OCI-LY1 (cell line): ENCODE data around the gene C5orf52.
"Not testable (repeated sequence)": the region's sequence is repeated elsewhere in the genome, so short reads cannot be mapped to it uniquely, and the experiment has no call there.

ENCODE experiments used
- H2AFZ ChIP-seq: fragments of 200-600 bp; sonication (generic), shearing (Covaris generic); 2 replicates; pipeline ENCODE4 v1.6.0; 2014; ENCODE audit warnings: antibody characterized with exemption, mild to moderate bottlenecking, low read length
- H3F3A ChIP-seq: fragments of 200-600 bp; sonication (generic), shearing (Covaris generic); 2 replicates; pipeline ENCODE4 v1.6.0; 2014; ENCODE audit warnings: mild to moderate bottlenecking, antibody characterized with exemption, low read length, moderate library complexity; ENCODE audit not compliant: insufficient read depth
- H3K27ac ChIP-seq: fragments of 200-600 bp; sonication (generic); 2 replicates; pipeline ENCODE4 v1.5.1; 2014; ENCODE audit warnings: low read length, mixed run types, mild to moderate bottlenecking, low read depth; ENCODE audit not compliant: poor library complexity, severe bottlenecking
- H3K27me3 ChIP-seq: fragments of 200-600 bp; sonication (generic); 2 replicates; pipeline ENCODE4 v1.6.0; 2014; ENCODE audit warnings: antibody characterized with exemption, mild to moderate bottlenecking, low read length, moderate library complexity; ENCODE audit not compliant: insufficient read depth
- H3K36me3 ChIP-seq: fragments of 200-600 bp; sonication (generic); 2 replicates; pipeline ENCODE4 v1.6.1; 2014; ENCODE audit warnings: mild to moderate bottlenecking, antibody characterized with exemption, low read length, moderate library complexity, mixed read lengths; ENCODE audit not compliant: insufficient read depth
- H3K4me1 ChIP-seq: fragments of 200-600 bp; sonication (generic); 2 replicates; pipeline ENCODE4 v1.5.1; 2014; ENCODE audit warnings: mild to moderate bottlenecking, low read length, moderate library complexity; ENCODE audit not compliant: insufficient read depth, severe bottlenecking
- H3K4me2 ChIP-seq: fragments of 200-600 bp; sonication (generic), shearing (Covaris generic); 2 replicates; pipeline ENCODE4 v1.6.1; 2014; ENCODE audit warnings: low read length
- H3K4me3 ChIP-seq: fragments of 200-600 bp; sonication (generic); 2 replicates; pipeline ENCODE4 v1.5.1; 2014; ENCODE audit warnings: low read length, low read depth, mild to moderate bottlenecking, mixed read lengths; ENCODE audit not compliant: poor library complexity, severe bottlenecking
- H3K79me2 ChIP-seq: fragments of 200-600 bp; shearing (Covaris generic); 2 replicates; pipeline ENCODE4 v1.6.1; 2016; ENCODE audit warnings: mixed run types, low read length, mixed read lengths; ENCODE audit not compliant: insufficient read depth
- H3K9ac ChIP-seq: fragments of 200-600 bp; sonication (generic), shearing (Covaris generic); 2 replicates; pipeline ENCODE4 v1.6.1; 2014; ENCODE audit warnings: mild to moderate bottlenecking, low read length, mixed read lengths
- H3K9me2 ChIP-seq: fragments of 200-600 bp; sonication (generic), shearing (Covaris generic); 2 replicates; pipeline ENCODE4 v1.6.1; 2014; ENCODE audit warnings: low read depth, mild to moderate bottlenecking, low read length, mixed read lengths
- H3K9me3 ChIP-seq: fragments of 200-600 bp; shearing (Covaris generic); 2 replicates; pipeline ENCODE4 v1.6.1; 2014; ENCODE audit warnings: low read length, mixed read lengths
- H4K20me1 ChIP-seq: fragments of 200-600 bp; sonication (generic), shearing (Covaris generic); 2 replicates; pipeline ENCODE4 v1.6.0; 2016; ENCODE audit warnings: mild to moderate bottlenecking, low read length; ENCODE audit not compliant: insufficient read depth
- EZH2 ChIP-seq: fragments of 200-600 bp; sonication (generic), shearing (Covaris generic); IDR thresholded peaks from 2 replicates; pipeline ENCODE4 v1.8.0; 2017; ENCODE audit warnings: borderline replicate concordance, mixed run types, mild to moderate bottlenecking, antibody characterized with exemption, low read length, moderate library complexity, mixed read lengths
- TF ChIP-seq, protein P1 (sequence below): fragments of 200-600 bp; sonication (generic), shearing (Covaris generic); IDR thresholded peaks from 2 replicates; pipeline ENCODE4 v1.5.1; 2017; ENCODE audit warnings: mild to moderate bottlenecking, antibody characterized with exemption, low read length, moderate library complexity, mixed read lengths

Gene C5orf52

DNA sequence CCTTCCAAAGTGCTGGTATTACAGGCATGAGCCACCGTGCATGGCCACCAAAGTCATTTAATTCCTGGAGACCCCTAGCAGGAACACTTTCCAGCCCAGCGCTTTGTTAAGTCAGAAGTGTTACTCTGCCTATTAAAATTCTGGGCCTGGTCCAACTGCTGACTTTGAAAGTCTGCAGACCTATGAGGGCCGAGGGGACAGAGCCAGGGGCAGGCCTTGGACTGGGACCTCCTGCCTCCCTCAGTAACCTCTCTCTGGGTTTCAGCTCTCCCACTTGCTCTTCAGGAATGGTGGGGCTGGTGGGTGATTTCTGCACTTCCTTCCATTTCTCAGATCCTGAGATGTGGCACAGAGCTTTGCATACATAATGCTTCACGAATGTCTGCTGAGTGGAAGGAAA, 9.7 kb downstream of the C5orf52 start:
- no peak overlapping the region for H2AFZ ChIP-seq
- no peak overlapping the region for H3K9ac ChIP-seq
- TF ChIP-seq, protein P1, sequence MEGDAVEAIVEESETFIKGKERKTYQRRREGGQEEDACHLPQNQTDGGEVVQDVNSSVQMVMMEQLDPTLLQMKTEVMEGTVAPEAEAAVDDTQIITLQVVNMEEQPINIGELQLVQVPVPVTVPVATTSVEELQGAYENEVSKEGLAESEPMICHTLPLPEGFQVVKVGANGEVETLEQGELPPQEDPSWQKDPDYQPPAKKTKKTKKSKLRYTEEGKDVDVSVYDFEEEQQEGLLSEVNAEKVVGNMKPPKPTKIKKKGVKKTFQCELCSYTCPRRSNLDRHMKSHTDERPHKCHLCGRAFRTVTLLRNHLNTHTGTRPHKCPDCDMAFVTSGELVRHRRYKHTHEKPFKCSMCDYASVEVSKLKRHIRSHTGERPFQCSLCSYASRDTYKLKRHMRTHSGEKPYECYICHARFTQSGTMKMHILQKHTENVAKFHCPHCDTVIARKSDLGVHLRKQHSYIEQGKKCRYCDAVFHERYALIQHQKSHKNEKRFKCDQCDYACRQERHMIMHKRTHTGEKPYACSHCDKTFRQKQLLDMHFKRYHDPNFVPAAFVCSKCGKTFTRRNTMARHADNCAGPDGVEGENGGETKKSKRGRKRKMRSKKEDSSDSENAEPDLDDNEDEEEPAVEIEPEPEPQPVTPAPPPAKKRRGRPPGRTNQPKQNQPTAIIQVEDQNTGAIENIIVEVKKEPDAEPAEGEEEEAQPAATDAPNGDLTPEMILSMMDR, result no peak
- TF ChIP-seq EZH2, result no peak
- H4K20me1 ChIP-seq, result no peaks in the 10 kb centered on the region
- no peaks in the 10 kb centered on the region for H3K4me1 ChIP-seq
- H3K9me3 ChIP-seq, result no peaks in the 10 kb centered on the region
- no peaks in the 10 kb centered on the region for H3K79me2 ChIP-seq
- no peaks in the 10 kb centered on the region for H3K36me3 ChIP-seq
- no peaks in the 10 kb centered on the region for H3F3A ChIP-seq
- no peak overlapping the region for H3K27ac ChIP-seq
- H3K27me3 ChIP-seq, result no peaks in the 10 kb centered on the region
- H3K4me3 ChIP-seq, result no peak overlapping the region
- no peaks in the 10 kb centered on the region for H3K9me2 ChIP-seq
- H3K4me2 ChIP-seq, result no peak overlapping the region

DNA sequence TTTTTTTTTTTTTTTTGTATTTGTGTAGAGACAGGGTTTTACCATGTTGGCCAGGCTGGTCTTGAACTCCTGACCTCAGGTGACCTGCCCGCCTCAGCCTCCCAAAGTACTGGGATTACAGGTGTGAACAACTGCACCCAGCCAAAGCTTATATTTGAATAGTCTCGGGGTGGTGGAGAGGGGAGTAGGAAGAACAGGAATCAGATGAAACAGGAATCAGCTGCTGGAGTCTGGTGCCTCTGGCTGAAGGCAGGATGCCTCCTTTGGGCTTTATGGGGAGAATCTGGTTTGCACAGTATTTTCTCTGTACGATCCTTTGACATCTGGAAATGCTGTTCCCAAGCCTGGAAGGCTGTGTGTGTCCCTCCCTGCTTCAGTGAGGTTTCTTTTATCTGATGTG, 10.9 kb downstream of the C5orf52 start:
- H3K36me3 ChIP-seq, result no peaks in the 10 kb centered on the region
- no peaks in the 10 kb centered on the region for H3K79me2 ChIP-seq
- no peak overlapping the region for H3K4me3 ChIP-seq
- no peaks in the 10 kb centered on the region for H3K4me1 ChIP-seq
- H2AFZ ChIP-seq, result no peak overlapping the region
- no peaks in the 10 kb centered on the region for H3K27me3 ChIP-seq
- H3K9me3 ChIP-seq, result no peaks in the 10 kb centered on the region
- no peak overlapping the region for H3K4me2 ChIP-seq
- H3K27ac ChIP-seq, result no peak overlapping the region
- no peak overlapping the region for H3K9ac ChIP-seq
- H3K9me2 ChIP-seq, result no peaks in the 10 kb centered on the region
- TF ChIP-seq EZH2, result no peak
- TF ChIP-seq, protein P1, result no peak
- no peaks in the 10 kb centered on the region for H4K20me1 ChIP-seq
- H3F3A ChIP-seq, result no peaks in the 10 kb centered on the region

DNA sequence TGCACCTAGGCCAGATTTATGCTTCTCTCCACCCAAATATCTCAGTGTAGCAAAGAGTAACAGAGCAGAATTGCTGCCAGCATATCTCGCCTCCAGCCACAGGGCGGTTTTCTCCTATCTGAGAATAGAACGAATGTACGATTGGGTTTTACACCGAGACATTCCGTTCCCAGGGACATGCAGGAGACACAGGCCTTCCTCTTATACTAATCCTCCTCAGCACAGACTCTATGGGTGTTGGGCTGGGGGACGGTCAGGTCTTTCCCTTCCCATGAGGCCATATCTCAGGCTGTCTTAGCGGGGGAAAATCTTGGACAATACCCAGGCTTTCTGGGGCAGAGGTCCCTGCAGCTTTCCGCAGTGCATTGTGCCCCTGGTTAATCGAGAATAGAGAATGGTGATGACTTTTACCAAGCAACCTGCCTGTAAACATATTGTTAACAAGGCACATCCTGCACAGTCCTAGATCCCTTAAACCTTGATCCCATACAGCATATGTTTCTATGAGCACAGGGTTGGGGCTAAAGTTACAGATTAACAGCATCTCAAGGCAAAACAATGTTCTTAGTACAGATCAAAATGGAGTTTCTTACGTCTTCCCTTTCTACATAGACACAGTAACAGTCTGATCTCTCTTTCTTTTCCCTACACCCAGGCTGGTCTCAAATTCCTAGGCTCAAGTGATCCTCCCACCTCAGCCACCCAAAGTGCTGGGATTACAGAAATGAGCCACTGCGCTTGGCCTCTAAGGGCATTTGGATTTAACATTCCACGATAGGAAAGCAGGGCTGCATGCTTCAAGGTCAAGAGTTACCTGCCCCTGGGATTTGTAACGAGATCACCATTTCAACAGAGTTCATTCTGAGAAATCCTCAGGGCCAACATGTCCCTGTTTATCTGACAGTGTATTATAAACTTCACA, 15.2 kb downstream of the C5orf52 start:
- not testable (repeated sequence) for H3K9ac ChIP-seq, H3K79me2 ChIP-seq, H3K9me3 ChIP-seq, H3K4me2 ChIP-seq, H2AFZ ChIP-seq, H3K27ac ChIP-seq, H3K4me1 ChIP-seq, H4K20me1 ChIP-seq, H3F3A ChIP-seq, H3K27me3 ChIP-seq, H3K9me2 ChIP-seq, H3K36me3 ChIP-seq, H3K4me3 ChIP-seq

DNA sequence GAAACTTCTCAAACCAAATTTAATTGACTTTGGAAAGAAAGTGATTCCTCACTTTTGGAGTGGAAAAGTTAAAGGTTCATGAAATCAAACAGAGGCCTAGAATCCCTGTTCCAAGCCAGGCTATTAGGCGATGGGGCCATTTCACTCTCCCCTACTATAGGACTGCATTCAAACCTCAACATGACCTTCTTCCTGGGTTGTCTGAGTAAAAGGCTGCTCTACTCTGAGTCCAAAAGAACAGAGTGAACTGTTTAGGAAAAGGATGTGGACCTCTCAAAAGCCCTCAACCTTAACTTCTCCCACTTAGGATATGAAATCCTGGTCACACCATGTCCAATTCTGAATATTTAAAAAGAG, 15.8 kb downstream of the C5orf52 start:
- Histone ChIP-seq H2AFZ (no peak overlapping the region), H3K79me2 (no peaks in the 10 kb centered on the region), H3K36me3 (no peaks in the 10 kb centered on the region), H3K4me1 (no peaks in the 10 kb centered on the region), H3F3A (no peaks in the 10 kb centered on the region), H3K4me3 (no peak overlapping the region), H3K9me2 (no peaks in the 10 kb centered on the region), H3K27me3 (no peaks in the 10 kb centered on the region), H4K20me1 (no peaks in the 10 kb centered on the region), H3K9ac (no peak overlapping the region), H3K27ac (no peak overlapping the region), H3K4me2 (no peak overlapping the region), H3K9me3 (no peaks in the 10 kb centered on the region)
- no peak for TF ChIP-seq EZH2
- TF ChIP-seq, protein P1, result no peak
